ENCODE results near the gene TRAPPC11. TPM values are rescaled to one million over a fixed set of nuclear protein-coding genes. Genes with fewer than 3 reads are reported as not detected.

TRAPPC11 gene
- total RNA-seq, 1 experiment from 2014 or later, result 15.6 TPM

GRCh38 chr4:183760326-183760725 is 101.2 kb downstream of the TRAPPC11 start (continued):
- TF ChIP-seq, protein P1, sequence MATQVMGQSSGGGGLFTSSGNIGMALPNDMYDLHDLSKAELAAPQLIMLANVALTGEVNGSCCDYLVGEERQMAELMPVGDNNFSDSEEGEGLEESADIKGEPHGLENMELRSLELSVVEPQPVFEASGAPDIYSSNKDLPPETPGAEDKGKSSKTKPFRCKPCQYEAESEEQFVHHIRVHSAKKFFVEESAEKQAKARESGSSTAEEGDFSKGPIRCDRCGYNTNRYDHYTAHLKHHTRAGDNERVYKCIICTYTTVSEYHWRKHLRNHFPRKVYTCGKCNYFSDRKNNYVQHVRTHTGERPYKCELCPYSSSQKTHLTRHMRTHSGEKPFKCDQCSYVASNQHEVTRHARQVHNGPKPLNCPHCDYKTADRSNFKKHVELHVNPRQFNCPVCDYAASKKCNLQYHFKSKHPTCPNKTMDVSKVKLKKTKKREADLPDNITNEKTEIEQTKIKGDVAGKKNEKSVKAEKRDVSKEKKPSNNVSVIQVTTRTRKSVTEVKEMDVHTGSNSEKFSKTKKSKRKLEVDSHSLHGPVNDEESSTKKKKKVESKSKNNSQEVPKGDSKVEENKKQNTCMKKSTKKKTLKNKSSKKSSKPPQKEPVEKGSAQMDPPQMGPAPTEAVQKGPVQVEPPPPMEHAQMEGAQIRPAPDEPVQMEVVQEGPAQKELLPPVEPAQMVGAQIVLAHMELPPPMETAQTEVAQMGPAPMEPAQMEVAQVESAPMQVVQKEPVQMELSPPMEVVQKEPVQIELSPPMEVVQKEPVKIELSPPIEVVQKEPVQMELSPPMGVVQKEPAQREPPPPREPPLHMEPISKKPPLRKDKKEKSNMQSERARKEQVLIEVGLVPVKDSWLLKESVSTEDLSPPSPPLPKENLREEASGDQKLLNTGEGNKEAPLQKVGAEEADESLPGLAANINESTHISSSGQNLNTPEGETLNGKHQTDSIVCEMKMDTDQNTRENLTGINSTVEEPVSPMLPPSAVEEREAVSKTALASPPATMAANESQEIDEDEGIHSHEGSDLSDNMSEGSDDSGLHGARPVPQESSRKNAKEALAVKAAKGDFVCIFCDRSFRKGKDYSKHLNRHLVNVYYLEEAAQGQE (IDR thresholded peaks at IDR 0.05; ENCODE audit: low read depth), result no peak
- TF ChIP-seq SIN3A (IDR thresholded peaks at IDR 0.05; ENCODE audit: low read depth) (no peak), FOSL1 (IDR thresholded peaks at IDR 0.05; ENCODE audit: low read depth) (no peak), ZFX (IDR thresholded peaks at IDR 0.05) (no peak), SRF (IDR thresholded peaks at IDR 0.05; ENCODE audit: low read depth) (no peak)

Other genes starting within 250 kb of the TRAPPC11 start
- 6.4 TPM for gene CDKN2AIP, start 214.7 kb upstream of the TRAPPC11 start, total RNA-seq (2021; ENCODE audit: unreplicated experiment)
- gene ING2, start 154.2 kb upstream of the TRAPPC11 start, total RNA-seq (2021; ENCODE audit: unreplicated experiment), result 4.2 TPM
- 11.9 TPM for gene RWDD4, start 108 bp upstream of the TRAPPC11 start, total RNA-seq (2021; ENCODE audit: unreplicated experiment)
- gene STOX2, start 246.0 kb downstream of the TRAPPC11 start, total RNA-seq (2021; ENCODE audit: unreplicated experiment), result 6.3 TPM